ENCODE measurements around the gene GRB14.

- TF ChIP-seq CTCF (conservative IDR thresholded peaks at IDR 0.05; ENCODE audit: low read length) (0 out of 2 replicates have a peak, but pooled peaks have one; percentile 21), EZH2phosphoT487 (IDR thresholded peaks at IDR 0.05; ENCODE audit: borderline replicate concordance, low read depth, low read length) (no peak)
Measured at GRCh38 chr2:164504253-164504652, 117.0 kb downstream of the GRB14 start.
